Stimulated activated CD4-positive, alpha-beta T cell treated with anti-CD3 and anti-CD28 coated beads, Interleukin-4, amount 100 ng/mL, for 1 hour (primary cell): Measurements from ENCODE around the gene ZC3H10.
A peak's percentile ranks its signal among the peaks of the same experiment; 100 is the strongest.
"Not testable (repeated sequence)": the region's sequence is repeated elsewhere in the genome, so short reads cannot be mapped to it uniquely, and the experiment has no call there.

Experiments
- DNase-seq: peaks from one replicate; pipeline ENCODE4 v3.0.0-alpha.2; 2020

Gene ZC3H10

DNA sequence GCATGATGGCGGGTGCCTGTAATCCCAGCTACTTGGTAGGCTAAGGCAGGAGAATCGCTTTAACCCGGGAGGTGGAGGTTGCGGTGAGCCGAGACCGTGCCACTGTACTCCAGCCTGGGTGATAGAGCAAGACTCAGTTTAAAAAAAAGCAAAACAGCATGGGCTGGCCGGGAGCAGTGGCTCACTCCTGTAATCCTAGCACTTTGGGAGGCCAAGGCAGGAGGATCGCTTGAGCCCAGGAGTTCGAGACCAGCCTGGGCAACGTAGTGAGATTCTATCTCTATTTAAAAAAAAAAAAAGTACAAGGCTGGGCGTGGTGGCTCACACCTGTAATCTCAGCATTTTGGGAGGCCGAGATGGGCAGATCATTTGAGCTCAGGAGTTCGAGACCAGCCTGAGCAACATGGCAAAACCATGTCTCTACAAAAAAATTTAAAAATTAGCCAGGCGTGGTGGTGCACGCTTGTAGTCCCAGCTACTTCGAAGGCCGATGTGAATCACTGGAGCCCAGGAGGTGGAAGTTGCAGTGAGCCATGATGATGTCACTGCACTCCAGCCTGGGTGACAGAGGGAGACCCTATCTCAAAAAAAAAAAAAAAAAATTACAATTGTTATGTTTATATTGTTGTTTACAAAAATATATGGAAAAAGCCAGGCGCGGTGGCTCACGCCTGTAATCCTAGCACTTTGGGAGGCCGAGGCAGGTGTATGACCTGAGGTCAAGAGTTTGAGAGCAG is 38.6 kb downstream of the ZC3H10 start:
- DNase-seq, result not testable (repeated sequence)

DNA sequence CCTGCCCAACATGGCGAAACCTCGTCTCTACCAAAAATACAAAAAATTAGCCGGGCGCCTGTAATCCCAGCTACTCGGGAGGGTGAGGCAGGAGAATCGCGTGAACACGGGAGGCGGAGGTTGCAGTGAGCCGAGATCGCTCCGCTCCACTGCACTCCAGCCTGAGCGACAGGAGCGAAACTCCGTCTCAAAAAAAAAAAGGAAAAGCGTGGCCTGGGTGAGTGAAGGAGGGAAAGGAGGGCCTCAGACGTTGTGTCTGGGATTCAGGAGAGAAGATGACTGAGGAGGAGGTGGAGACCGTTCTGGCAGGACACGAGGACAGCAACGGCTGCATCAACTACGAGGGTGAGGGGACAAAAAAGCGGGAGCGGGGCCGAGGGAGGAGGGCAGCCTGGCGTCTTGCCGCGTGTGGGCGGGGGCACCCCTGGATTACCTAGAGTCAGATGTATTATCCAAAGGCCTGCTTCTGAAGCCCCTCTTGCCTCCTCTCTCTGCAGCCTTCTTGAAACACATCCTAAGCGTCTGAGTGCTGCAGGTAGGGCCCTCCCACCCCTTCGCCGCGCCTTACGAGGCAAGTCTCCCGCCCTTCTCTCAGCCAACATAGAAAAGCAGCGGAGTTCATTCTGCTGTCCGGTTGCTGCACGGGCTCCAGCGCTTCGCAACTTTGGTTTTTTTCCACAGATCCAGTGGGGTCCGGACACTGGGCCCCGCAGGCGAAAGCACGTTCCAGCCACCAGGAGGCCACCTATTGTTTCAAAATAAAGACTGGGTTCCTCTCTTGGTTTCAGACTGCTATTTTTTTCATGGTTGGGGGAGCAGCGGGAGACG is 39.3 kb downstream of the ZC3H10 start:
- DNase-seq, result peak; percentile 53

DNA sequence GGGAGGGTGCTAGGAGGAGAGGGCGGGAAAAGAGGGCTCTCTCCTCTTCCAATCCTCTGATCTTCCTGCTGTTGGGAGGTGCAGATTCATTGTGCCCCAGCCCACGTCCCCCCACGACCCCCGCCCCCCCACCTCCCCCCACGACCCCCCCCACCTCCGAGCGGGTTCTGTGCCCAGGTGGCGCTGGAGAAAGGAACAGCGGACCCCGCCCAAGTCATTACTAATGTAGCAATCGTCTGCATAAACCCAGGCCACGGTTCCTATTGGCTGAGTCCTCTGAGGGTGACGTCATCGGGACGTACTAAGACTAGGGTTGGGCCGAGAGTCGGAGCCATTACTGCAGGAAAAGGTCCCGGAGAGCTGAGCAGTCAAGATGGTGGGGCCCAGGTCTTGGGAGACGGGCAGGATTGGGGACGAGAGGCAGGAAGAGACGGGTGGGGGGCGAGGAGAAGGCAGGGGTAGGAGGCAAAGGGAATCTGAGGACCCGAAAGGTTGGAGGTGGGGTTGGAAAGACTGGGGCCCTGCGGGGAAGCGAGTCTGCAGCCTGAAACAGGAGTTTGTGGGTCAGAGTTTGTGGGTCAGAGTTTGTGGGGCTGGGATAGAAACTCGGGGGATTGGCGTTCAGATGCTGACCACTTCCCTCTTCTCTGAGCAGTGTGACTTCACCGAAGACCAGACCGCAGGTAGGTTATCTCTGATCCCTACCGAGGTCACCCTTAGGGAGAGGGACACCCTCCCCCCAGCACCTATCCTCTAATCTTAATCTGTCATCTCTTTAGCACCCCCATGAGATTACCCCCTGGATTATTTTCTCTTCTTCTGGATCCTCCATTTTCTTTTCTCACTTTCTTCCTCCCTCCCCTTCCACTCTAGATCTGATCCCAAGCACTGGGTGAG is 40.2 kb downstream of the ZC3H10 start, which contains the start of gene MYL6:
Gene MYL6, plus strand, starts transcription at position 331 of the 897 bp plus-strand sequence. Its CDS starts 43 bp downstream, at position 374.
- DNase-seq, result peak; percentile 83

DNA sequence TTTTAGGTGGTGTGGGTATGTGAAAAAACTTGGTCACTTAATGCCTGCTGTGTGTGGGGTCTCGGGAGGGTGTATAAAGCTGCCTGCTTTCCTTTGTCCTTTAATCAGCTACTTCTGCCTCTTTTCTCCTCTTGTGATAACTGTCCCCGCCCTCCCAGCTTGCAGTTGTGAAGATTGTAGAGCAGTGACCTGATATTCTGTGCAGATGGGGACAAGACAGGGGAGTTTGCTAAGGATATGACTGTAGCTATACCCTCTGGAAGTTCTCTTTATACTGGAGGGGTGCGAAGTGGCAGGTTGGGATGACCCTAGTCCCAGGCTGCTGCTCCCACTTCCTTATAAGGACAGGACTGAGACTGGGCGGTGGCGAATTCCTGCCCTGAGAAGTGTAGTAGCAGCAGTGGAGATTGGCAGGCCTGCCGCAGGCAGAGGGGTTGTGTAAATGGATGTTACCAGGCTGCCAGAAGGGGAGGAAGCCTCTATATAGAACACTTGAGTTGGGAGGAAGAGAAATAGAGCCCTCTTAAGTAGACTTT is 40.9 kb downstream of the ZC3H10 start:
- peak; percentile 21 for DNase-seq

DNA sequence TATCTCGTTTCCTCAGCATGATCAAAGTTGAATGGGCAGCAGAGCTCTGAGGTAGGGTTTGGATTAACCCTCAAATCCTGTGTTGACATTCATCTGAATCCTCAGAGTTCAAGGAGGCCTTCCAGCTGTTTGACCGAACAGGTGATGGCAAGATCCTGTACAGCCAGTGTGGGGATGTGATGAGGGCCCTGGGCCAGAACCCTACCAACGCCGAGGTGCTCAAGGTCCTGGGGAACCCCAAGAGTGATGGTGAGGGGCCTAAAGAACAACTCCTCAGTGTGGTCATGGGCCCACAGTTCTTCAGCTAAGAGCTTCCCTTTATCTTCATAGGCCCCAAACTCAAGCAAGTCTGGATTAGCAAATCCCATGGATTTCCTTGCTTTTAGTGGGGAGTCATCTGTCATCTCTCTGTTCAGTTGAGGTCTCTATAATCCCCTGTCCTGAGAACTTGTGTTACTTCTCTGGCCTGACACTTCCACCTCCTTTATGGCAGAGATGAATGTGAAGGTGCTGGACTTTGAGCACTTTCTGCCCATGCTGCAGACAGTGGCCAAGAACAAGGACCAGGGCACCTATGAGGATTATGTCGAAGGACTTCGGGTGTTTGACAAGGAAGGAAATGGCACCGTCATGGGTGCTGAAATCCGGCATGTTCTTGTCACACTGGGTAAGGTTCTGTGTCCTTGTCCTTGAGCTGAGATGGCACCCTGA is 41.6 kb downstream of the ZC3H10 start:
- no peak for DNase-seq

DNA sequence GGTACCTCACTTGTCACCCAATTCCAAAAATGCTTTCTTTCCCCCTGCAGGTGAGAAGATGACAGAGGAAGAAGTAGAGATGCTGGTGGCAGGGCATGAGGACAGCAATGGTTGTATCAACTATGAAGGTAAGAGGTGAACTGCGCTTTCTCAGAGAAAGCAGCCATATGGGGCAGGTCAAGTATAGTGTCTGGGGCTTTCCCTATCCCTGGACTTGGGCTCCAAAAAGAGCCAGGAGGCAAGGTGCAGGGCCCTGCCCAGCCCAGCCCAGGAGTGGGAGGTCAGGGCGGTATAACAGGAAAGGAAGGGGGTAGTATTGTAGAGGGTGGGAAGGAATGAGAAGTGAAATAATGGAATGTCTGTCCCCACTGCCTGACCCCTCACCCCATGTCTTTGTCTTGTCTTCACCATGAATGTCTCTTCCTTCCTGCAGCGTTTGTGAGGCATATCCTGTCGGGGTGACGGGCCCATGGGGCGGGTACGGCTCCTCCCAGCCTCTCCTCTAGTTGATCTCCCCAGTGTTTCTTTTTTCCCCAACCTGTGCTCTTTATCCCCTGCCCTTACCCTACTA is 42.2 kb downstream of the ZC3H10 start:
- DNase-seq, result peak; percentile 58

DNA sequence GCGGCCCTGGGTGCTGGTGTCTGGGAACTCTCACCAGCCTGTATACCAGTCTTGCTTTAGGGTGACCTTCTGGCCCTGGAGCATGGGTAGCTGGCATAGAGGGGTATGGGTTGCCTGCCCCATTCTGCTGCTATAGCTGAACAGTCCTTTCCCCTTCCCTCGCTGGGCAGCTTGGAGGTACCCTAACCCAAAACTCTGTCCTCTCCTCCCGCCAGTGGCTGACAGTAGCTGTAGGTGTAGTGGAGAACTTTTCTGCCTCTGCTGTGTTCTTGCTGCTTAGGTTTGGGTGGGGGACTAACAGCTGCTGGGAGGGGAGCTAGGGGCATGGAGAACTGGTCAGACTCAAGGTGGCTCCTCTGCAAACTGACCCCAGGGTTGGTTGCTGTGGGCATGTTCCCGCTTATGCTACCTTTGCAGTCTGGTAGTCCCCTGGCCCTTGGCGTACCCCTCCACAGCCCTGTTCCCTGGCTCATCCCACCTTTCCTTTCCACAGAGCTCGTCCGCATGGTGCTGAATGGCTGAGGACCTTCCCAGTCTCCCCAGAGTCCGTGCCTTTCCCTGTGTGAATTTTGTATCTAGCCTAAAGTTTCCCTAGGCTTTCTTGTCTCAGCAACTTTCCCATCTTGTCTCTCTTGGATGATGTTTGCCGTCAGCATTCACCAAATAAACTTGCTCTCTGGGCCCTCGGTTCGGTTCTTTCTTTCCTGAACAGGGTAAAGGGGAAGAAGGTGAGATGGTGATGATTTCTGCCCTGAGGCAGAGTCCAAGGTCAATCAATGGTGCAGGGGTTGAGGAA is 43.0 kb downstream of the ZC3H10 start:
- no peak for DNase-seq

DNA sequence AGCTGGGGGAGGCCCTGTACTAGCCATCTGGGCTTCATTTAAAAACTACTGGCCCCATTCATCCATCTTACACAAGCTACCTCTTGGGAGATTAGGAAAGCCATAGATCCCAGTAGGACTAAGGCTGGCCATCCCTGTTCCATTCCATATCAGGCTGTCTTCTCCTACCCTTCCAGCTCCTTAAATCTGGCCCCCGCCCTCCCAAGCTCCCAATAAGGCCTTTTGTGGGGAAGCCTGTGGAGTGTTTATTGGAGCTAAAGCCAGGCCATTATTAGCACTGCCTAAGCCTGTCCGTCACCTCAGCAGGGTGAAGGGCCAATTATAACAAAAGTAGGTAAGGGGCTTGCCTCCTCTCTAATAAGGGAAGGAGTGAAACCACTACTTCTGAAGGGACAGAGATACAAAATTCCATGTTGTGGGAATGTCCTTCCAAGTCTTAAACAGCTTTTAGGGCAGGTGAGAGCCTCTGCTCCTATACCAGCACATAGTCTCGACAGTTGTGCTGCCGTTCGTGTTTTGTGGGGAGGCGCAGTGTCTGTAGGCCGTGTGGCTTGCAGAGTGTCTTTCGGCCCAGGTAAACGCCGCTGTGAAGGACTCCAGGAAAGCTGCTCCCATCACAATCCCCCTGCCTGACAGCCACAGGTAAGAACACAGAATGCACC is 43.8 kb downstream of the ZC3H10 start:
- DNase-seq, result no peak

DNA sequence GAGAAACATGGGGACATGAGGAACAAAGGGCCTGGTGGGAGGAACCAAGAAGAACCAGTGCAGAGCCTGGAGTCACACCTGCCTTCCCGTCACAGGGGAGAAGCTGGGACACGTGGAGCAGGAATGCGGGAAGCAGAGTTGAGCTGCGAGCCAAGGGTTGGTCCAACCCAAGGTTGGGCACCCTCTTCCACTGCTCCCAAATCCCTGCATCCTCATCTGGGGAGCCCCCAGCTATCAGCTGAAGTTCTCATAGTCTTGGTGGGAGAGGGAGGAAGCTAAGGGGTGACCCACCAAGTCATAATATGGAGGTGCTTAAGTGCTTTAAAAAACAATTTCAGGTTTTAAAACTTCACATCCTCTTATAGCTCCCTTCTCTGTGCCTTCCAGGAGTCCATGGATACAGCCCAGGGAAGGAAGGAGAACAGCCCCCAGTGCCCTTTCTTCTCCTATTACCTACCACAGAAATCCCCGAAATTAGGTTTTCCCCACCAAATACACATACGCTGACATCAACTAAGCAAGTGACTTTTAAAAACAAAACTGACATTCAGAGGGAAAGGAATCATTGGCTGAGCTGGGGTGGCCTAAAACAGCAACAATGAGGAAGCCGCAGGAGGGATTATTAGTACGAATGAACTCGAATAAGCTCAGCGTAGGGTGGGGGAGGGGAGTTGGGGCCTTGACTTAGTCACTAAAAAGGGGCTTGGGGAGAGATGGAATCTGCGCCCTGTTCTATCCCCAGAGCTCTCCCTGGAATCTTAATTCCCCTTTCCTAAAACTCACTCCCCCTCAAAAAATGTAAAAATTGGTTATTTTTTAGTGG is 44.6 kb downstream of the ZC3H10 start:
- DNase-seq, result no peak

DNA sequence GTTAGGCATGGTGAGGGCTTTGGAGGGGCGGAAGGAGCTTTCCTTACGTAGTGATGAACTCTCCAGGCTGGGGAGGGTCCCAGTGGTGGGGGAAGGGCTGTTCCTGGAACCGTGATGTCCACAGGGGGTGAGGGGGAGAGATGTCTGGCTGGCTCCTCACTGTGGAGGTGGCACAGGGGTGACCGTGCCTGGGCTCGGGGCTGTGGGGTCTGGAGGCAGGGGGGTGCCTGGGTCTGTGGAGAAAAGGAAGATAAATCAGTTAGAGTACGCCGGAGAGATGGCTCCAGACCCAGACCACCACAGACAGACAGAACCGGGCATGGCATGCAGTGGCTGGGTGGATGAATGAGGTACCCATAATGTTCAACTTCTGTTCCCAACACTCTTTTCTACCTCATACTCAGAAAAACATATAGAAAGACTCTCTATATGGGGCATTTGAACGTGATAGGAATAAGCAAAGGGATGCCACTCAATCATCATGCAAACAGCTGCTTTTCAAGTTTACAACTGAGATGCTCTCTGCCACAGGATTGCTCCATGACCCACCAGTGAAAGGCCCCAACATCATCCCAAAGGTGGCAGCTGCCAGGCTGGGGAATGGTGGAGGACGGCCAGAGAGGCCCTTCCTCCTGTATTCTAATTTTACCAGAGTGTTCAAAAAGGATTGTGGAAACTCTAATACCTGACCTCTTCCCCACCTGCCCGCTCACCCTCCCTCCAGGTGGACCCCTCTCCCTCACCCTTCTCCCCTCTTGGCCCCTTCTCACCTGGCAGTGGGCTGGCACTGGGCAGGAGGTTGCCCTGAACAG is 45.7 kb downstream of the ZC3H10 start:
- DNase-seq, result no peak

DNA sequence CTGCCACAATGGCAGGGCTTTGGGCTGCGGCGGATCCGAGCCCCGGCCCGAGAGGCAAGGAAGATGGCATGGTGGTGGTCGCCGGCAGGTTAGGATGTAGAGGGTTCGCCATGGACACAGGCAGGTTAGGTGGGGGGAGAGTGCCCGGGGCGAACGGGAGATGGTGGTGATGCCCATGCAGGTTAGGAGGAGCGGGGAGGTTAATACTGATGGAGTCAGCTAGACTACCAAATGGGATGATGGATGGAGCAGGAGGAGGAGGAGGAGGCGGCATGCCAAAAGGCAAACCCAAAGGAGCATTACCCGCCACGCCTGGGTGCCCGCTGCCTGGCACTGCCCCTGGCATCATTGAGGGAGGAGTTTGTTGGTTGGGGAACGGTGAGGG is 46.3 kb downstream of the ZC3H10 start:
- no peak for DNase-seq

DNA sequence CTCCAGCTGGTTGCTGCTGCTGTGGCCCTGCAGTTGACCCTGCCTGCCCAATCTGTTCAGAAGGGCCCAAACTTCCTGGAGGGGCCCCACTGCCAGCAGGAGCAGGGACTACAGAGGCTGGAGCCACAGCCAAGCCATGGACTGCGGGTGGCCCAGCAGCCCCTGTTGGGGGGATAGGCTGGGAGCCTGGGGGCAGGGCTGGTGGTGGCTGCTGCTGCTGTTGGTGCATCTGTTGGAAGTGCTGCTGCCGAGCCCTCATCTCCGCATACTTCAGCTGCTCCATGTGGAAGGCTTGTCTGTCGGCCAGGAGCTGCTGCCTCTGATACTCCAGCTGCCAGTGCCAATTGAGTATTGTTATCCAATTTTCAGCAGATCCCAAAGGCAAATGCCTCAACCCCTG is 47.3 kb downstream of the ZC3H10 start:
- no peak for DNase-seq

DNA sequence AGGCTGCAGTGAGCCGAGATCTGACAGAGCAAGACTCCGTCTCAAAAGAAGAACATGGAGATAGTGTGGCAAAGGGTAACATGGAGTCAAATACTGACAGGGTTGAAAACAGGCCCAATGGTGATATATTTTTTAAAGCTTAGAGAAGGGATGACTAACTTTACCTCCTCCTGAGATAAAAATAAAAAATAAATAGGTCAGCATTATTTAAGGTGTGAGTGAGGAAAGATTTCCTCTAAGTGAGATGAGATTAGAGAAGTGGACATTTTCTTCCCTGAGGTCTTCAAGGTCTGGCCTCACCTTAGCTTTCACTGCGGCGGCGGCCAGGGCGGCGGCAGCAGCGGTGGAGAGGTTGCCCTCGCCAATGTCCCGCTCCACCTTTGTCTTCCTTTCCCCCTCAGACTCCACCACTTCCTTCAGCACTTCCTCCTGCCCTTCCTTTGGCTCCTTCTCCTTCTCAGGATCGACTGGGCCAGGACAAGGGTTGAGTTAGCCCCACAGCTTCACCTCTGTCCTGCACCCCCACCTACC is 51.2 kb downstream of the ZC3H10 start:
- DNase-seq, result no peak

DNA sequence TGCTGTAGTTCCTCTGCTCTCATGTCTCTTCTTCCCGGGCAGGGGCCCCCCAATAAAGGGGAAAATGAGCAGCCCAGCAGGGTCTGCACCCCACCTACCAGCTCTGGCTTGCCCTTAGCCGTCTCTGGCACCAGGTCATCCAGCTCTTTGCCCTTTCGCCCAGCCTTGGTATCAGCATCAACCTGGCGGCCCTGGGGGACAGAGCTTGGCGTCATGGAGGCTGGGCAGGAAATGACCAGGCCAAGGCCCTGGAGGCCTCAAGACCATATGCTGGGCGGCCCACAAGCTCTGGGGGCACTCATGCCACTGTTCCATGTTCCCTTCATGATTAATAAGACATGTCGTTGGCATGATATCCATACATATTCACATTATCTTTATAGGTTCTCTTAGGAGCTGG is 54.8 kb downstream of the ZC3H10 start:
- DNase-seq, result no peak
